Astrocyte of the cerebellum (primary cell): ENCODE data around the gene MROH2A.

ENCODE experiments used
- DNase-seq: peaks from one replicate; pipeline ENCODE4 v3.0.0-alpha.2; 2011; ENCODE audit warnings: low read depth
- H3K4me3 ChIP-seq: 2 replicates; pipeline ENCODE4 v1.5.1; 2011; ENCODE audit warnings: mild to moderate bottlenecking, low read depth, low read length, moderate library complexity
- CTCF ChIP-seq: IDR thresholded peaks from 2 replicates; pipeline ENCODE4 v1.5.1; 2012; ENCODE audit warnings: low read length, low read depth, moderate library complexity, mild to moderate bottlenecking; ENCODE audit errors: missing control alignments
- in situ Hi-C: cut with HindIII; loops from 2 replicates; pipeline ENCODE4 v1.10.0; 2017; ENCODE audit warnings: low sequenced_read_pairs

MROH2A gene

DNA sequence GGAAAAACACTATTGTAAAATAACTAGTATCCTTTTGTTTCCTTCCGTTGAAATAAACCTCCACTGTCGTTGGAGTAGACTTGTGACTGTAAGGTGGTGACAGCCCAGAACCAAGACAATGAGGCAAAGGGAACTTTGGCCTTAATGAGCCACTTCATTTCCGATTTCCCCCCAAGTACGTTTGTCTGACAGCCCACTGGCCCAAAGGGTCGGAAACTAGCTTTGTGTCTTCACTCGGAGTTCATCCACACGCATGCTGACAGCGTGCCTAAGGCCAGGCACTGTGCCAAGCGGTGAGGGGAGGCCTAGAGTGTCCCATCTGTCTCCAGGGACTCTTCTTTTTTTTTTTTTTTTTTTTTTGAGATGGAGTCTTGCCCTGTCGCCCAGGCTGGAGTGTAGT lies 55.2 kb downstream of the MROH2A start:
- in situ Hi-C loops = no loop called here
- no peak for TF ChIP-seq CTCF
- DNase-seq = no peak
- H3K4me3 ChIP-seq = no peak overlapping the region

DNA sequence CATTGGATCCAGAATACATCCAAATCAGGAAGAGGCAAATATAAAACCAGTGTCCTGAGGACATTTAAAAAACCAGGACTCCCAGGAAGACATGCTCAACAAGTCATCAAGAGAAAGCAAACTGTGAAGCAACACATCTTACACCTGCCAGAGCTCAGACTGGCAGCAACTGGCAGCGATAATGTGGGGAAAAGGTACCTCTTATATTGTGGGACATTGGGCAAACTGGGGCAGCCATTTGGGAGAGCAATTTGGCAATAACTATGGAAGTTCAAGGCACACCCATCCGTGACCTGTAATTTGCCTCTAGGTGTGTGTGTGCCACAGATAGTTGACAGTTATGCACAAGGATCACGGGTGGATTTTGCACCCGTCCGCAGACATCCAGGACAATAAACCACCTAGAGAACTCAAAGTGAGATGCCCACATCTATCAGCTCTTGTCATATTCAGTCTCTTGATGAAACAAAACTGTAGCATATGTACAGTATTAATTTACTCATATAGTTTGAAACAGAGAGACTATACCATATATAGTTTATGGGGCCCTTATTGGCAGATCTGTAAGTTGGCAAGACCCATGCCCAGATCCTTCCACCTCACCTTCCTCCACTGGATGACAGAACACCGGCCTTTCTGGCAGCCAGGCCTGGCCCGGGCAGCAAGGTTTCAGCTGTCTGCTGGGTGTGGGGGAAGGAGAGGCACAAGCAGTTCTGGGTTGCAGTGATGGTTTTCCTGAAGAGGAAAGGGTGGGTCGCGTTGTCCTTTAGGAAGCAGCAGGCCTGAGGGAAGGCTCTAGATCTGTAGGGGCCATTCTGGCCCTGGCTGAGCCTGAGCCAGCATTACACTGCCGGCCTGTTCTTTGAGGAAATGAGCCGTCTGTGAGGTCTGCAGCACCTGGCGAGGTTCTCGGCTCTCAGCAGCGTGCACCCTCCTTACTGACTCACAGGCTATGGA lies 57.4 kb downstream of the MROH2A start:
- H3K4me3 ChIP-seq = no peak overlapping the region
- in situ Hi-C loops = no loop called here
- no peak for DNase-seq
- TF ChIP-seq CTCF = no peak

- in situ Hi-C loops = no loop called here
- H3K4me3 ChIP-seq = no peak overlapping the region
- DNase-seq = no peak
- no peak for TF ChIP-seq CTCF
Observed at GRCh38 chr2:233836359-233836758, 58.2 kb downstream of the MROH2A start.

DNA sequence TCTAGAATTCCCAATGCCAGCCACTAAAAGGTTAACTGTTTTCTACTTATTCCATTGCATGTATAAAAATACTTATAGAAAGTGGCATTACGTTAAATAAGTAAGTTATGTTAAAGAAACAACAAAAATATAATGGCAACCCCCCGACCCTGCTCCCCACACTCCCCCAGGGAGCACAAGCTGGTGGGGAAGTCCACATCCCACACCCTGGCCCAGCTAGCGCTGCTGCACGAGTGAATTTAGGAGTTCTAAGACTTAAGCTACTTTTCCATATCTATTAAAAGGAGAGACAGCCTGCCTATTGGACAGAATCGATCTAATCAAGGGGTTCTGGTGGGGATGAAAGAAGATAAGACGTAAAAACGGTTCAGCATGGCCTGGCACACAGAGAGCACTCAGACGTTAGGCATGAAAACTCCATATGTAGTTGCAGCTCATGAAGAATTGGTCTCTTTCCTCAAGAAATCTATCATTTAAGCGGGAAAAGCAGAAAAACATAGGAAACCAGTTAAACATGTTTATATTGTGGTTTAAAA lies 59.6 kb downstream of the MROH2A start:
- in situ Hi-C loops = no loop called here
- DNase-seq = no peak
- no peak overlapping the region for H3K4me3 ChIP-seq
- no peak for TF ChIP-seq CTCF

DNA sequence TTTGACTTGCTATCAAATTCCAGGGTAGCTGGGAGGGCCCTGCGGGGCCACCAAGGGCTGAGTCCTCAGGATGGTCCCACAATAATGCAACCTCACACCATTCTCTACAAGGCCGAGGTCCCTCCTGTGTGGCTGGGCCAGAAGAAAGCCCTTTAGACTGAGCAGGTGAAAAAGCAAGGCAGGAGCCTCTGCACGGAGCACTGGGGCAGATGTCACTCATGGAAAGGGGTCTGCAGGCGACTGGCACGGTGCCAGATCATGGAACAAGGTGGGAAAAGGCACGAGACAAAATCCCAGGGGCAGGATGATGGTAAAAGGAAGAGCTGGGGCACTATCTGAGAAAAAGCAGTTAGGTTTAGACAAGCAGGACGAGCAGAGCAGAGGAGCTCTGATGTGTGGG lies 60.1 kb downstream of the MROH2A start:
- DNase-seq = no peak
- in situ Hi-C loops = no loop called here
- TF ChIP-seq CTCF = no peak
- no peak overlapping the region for H3K4me3 ChIP-seq

- no peak for DNase-seq
- TF ChIP-seq CTCF = no peak
- H3K4me3 ChIP-seq = no peak overlapping the region
- in situ Hi-C loops = no loop called here
Observed at GRCh38 chr2:233838726-233839446, 60.8 kb downstream of the MROH2A start.
